A549 (cell line): Measurements from ENCODE around the gene RELT.

Experiments
- CBX8 ChIP-seq: fragments of 200-600 bp; sonication (generic); IDR thresholded peaks from 2 replicates; pipeline ENCODE4 v1.6.1; 2016
- CTCF ChIP-seq: fragments of >200 bp; sonication (Bioruptor Twin); formaldehyde crosslinking; IDR thresholded peaks from 3 replicates; pipeline ENCODE4 v1.5.1; 2016
- EP300 ChIP-seq, 2 experiments: fragments of >200 bp; sonication (Bioruptor Twin); formaldehyde crosslinking; IDR thresholded peaks; 2 replicates in 1 of 2; 3 replicates in 1 of 2; pipeline ENCODE4 v1.6.1; 2016 to 2017
- PBX3 ChIP-seq: IDR thresholded peaks from 2 replicates; pipeline ENCODE4 v1.6.1; 2012
- POLR2A ChIP-seq: IDR thresholded peaks from 2 replicates; pipeline ENCODE4 v1.6.1; 2012; ENCODE audit warnings: mild to moderate bottlenecking, low read length
- POLR2AphosphoS2 ChIP-seq: conservative IDR thresholded peaks from 2 replicates; pipeline ENCODE4 v1.6.1; 2012; ENCODE audit warnings: low read length, improper control_type of control experiment, inconsistent platforms
- RAD21 ChIP-seq, 2 experiments: fragments of >200 bp in 1 of 2; sonication (Bioruptor Twin) in 1 of 2; formaldehyde crosslinking in 1 of 2; IDR thresholded peaks in 1 of 2; conservative IDR thresholded peaks in 1 of 2; 2 replicates in 1 of 2; 3 replicates in 1 of 2; pipeline ENCODE4 v1.6.1; 2012 to 2018; ENCODE audit warnings: inconsistent platforms in 1 of 2
- RCOR1 ChIP-seq: fragments of 150-350 bp; IDR thresholded peaks from 2 replicates; pipeline ENCODE4 v1.6.1; 2014; ENCODE audit warnings: antibody characterized with exemption, low read length, low read depth
- USF2 ChIP-seq: fragments of 450-650 bp; IDR thresholded peaks from 2 replicates; pipeline ENCODE4 v1.6.1; 2014; ENCODE audit warnings: antibody characterized with exemption
- ZNF302 ChIP-seq: fragments of 250-450 bp; sonication (Bioruptor Pico); IDR thresholded peaks from 2 replicates; pipeline ENCODE4 v1.9.0; 2021; ENCODE audit warnings: inconsistent platforms, mild to moderate bottlenecking, moderate library complexity

- TF ChIP-seq CTCF (peak; percentile 37), POLR2A (no peak), POLR2AphosphoS2 (no peak), EP300 (IDR thresholded peaks at IDR 0.05) (no peak), RCOR1 (no peak), ZNF302 (CRISPR knock-in tag) (no peak), RAD21 (conservative IDR thresholded peaks at IDR 0.05 in 1 of 2, IDR thresholded peaks at IDR 0.05 in 1 of 2) (peak in 1 of 2 experiments; percentile 11; a peak in 1 of 5 replicates), USF2 (no peak), CBX8 (no peak), PBX3 (no peak)
Measured at GRCh38 chr11:73402834-73403185, 26.6 kb downstream of the RELT start.
